PFSK-1 (cell line): ENCODE measurements around the gene CDKN3.

Experiments
- FOXP2 ChIP-seq: optimal IDR thresholded peaks from 2 replicates; pipeline ENCODE3; 2011; ENCODE audit warnings: borderline replicate concordance, control low read depth, inconsistent platforms; ENCODE audit not compliant: insufficient read depth; ENCODE audit errors: extremely low read length, extremely low read depth
- POLR2AphosphoS5 ChIP-seq: IDR thresholded peaks from 2 replicates; pipeline ENCODE4 v1.6.1; 2012; ENCODE audit warnings: low read depth, mild to moderate bottlenecking, control low read depth, low read length, moderate library complexity
- REST ChIP-seq, 2 experiments: IDR thresholded peaks; 2 replicates each; pipeline versions ENCODE4 v1.6.1 to v1.8.0; 2011 to 2012; ENCODE audit warnings: low read depth in 2 of 2, low read length in 2 of 2, control low read depth in 1 of 2, inconsistent platforms in 1 of 2, mild to moderate bottlenecking in 1 of 2, moderate library complexity in 1 of 2; ENCODE audit not compliant: insufficient read depth in 1 of 2
- SIN3A ChIP-seq: IDR thresholded peaks from 2 replicates; pipeline ENCODE4 v1.6.1; 2012; ENCODE audit warnings: mild to moderate bottlenecking, low read length, moderate library complexity, borderline replicate concordance; ENCODE audit not compliant: insufficient read depth
- TAF1 ChIP-seq: IDR thresholded peaks from 2 replicates; pipeline ENCODE4 v1.6.1; 2012; ENCODE audit warnings: low read length, control low read depth, borderline replicate concordance; ENCODE audit not compliant: insufficient read depth

Gene CDKN3

GRCh38 chr14:54427871-54428270 is 31.1 kb downstream of the CDKN3 start:
- TF ChIP-seq FOXP2 (no peak), SIN3A (no peak), REST (IDR thresholded peaks at IDR 0.05; ENCODE audit: insufficient read depth in 1 of 2, low read depth in 2 of 2, low read length in 2 of 2) (no peak), TAF1 (no peak), POLR2AphosphoS5 (no peak)

GRCh38 chr14:54428527-54428926 is 31.7 kb downstream of the CDKN3 start:
- TF ChIP-seq TAF1 (no peak), FOXP2 (no peak), POLR2AphosphoS5 (no peak), REST (IDR thresholded peaks at IDR 0.05; ENCODE audit: insufficient read depth in 1 of 2, low read depth in 2 of 2, low read length in 2 of 2) (no peak), SIN3A (no peak)

GRCh38 chr14:54435500-54435981 is 38.7 kb downstream of the CDKN3 start:
- TF ChIP-seq FOXP2 (no peak), REST (IDR thresholded peaks at IDR 0.05; ENCODE audit: insufficient read depth in 1 of 2, low read depth in 2 of 2, low read length in 2 of 2) (no peak), POLR2AphosphoS5 (no peak), TAF1 (no peak), SIN3A (no peak)

GRCh38 chr14:54438703-54439102 is 41.9 kb downstream of the CDKN3 start:
- no peak for TF ChIP-seq REST (IDR thresholded peaks at IDR 0.05; ENCODE audit: insufficient read depth in 1 of 2, low read depth in 2 of 2, low read length in 2 of 2)
- no peak for TF ChIP-seq SIN3A
- TF ChIP-seq TAF1 = no peak
- no peak for TF ChIP-seq POLR2AphosphoS5
- no peak for TF ChIP-seq FOXP2

GRCh38 chr14:54440037-54440436 is 43.2 kb downstream of the CDKN3 start:
- no peak for TF ChIP-seq FOXP2
- no peak for TF ChIP-seq POLR2AphosphoS5
- no peak for TF ChIP-seq REST (IDR thresholded peaks at IDR 0.05; ENCODE audit: insufficient read depth in 1 of 2, low read depth in 2 of 2, low read length in 2 of 2)
- no peak for TF ChIP-seq SIN3A
- TF ChIP-seq TAF1 = no peak
